GM19193 (cell line): ENCODE results near the gene EGFR.

Experiments
- POLR2A ChIP-seq: IDR thresholded peaks from 4 replicates; pipeline ENCODE4 v1.6.1; 2011; ENCODE audit not compliant: insufficient read depth, insufficient read length; ENCODE audit errors: extremely low read depth

Gene EGFR

GRCh38 chr7:55202150-55202913 lies 183.5 kb downstream of the EGFR start:
- no peak for TF ChIP-seq POLR2A

DNA sequence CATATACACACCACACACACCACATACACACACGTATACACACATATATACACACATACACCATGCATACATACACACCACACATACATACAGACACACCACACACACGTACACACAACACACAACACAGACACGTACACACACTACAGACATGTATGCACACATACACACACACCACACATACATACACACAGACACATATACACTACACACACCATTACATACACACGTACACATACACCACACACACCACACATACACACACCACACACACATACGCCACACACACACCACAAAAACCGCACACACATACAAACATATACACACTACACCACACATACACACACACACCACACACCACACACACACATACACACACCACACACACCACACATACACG lies 184.5 kb downstream of the EGFR start:
- no peak for TF ChIP-seq POLR2A

DNA sequence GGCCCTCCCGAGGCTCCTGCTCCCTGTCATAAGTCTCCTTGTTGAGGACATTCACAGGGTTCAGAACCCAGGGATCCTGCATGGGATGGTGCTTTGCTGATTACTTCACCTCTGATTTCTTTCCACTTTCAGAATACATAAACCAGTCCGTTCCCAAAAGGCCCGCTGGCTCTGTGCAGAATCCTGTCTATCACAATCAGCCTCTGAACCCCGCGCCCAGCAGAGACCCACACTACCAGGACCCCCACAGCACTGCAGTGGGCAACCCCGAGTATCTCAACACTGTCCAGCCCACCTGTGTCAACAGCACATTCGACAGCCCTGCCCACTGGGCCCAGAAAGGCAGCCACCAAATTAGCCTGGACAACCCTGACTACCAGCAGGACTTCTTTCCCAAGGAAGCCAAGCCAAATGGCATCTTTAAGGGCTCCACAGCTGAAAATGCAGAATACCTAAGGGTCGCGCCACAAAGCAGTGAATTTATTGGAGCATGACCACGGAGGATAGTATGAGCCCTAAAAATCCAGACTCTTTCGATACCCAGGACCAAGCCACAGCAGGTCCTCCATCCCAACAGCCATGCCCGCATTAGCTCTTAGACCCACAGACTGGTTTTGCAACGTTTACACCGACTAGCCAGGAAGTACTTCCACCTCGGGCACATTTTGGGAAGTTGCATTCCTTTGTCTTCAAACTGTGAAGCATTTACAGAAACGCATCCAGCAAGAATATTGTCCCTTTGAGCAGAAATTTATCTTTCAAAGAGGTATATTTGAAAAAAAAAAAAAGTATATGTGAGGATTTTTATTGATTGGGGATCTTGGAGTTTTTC lies 186.5 kb downstream of the EGFR start:
- no peak for TF ChIP-seq POLR2A

DNA sequence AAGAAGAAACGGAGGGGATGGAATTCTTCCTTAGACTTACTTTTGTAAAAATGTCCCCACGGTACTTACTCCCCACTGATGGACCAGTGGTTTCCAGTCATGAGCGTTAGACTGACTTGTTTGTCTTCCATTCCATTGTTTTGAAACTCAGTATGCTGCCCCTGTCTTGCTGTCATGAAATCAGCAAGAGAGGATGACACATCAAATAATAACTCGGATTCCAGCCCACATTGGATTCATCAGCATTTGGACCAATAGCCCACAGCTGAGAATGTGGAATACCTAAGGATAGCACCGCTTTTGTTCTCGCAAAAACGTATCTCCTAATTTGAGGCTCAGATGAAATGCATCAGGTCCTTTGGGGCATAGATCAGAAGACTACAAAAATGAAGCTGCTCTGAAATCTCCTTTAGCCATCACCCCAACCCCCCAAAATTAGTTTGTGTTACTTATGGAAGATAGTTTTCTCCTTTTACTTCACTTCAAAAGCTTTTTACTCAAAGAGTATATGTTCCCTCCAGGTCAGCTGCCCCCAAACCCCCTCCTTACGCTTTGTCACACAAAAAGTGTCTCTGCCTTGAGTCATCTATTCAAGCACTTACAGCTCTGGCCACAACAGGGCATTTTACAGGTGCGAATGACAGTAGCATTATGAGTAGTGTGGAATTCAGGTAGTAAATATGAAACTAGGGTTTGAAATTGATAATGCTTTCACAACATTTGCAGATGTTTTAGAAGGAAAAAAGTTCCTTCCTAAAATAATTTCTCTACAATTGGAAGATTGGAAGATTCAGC lies 187.6 kb downstream of the EGFR start:
- no peak for TF ChIP-seq POLR2A

- TF ChIP-seq POLR2A: no peak
Observed at GRCh38 chr7:55207436-55208125, 188.8 kb downstream of the EGFR start.

- TF ChIP-seq POLR2A: no peak
Observed at GRCh38 chr7:55209366-55209765, 190.5 kb downstream of the EGFR start.

DNA sequence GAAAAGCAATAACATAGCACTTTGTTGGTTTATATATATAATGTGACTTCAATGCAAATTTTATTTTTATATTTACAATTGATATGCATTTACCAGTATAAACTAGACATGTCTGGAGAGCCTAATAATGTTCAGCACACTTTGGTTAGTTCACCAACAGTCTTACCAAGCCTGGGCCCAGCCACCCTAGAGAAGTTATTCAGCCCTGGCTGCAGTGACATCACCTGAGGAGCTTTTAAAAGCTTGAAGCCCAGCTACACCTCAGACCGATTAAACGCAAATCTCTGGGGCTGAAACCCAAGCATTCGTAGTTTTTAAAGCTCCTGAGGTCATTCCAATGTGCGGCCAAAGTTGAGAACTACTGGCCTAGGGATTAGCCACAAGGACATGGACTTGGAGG lies 191.4 kb downstream of the EGFR start:
- TF ChIP-seq POLR2A: no peak

GRCh38 chr7:55210716-55211115 lies 191.9 kb downstream of the EGFR start:
- TF ChIP-seq POLR2A: no peak

GRCh38 chr7:55211726-55212125 lies 192.9 kb downstream of the EGFR start:
- TF ChIP-seq POLR2A: no peak

DNA sequence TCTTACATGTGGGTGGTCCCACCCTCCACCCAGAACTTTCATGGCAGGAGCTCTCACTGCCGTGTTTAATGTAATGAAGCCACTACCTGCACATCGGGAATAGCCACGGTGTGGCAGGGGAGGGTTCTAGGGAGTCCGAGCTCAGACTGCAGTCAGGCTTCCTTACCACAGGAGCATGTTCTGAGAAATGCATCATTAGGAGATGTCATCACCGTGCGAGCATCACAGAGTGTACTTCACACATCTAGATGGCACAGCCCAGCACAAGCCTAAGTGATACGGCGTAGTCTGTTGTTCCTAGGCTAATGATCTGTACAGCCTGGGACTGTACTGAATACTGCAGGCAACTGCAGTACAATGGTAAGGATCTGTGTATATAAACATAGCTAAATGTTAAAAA lies 193.4 kb downstream of the EGFR start:
- TF ChIP-seq POLR2A: no peak

GRCh38 chr7:55212838-55213237 lies 194.0 kb downstream of the EGFR start:
- TF ChIP-seq POLR2A: no peak

DNA sequence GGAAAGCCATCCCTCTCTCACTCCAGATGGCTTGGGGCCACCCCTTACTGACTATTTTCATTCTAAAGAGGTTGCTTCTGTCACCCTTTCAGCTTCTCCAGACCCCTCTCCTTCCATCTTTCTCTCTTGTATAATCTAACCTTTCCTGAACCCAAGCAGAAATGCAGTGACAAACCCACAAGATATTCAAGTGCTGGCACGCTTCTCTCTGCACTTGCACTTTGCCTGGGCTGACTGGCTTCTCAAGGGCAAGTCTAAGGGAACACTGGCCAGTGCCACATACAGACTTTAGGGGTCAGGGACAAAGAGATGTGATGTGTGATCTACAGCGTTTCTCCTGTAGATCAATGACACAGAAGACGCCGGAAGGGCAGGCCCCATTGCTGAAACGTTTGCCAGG lies 195.9 kb downstream of the EGFR start:
- no peak for TF ChIP-seq POLR2A

DNA sequence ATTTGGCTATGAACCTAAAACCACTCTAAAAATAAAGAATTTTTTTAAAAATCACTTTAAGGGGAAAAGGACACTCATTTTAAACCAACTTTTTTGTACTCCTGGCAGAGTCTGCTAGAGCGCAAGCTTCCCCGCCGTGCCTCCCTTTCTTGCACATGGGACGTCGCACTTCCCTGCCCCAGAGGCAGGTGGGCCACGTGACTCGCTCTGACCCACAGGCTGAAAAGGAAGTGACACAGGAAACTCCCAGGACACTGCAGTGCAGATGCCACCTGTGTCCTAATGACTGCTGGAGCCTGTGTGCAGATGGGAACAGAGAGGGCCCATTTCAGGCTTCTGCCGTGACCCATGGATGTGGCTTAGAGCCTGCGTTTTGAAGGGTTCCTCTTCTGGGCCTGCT lies 204.2 kb downstream of the EGFR start:
- no peak for TF ChIP-seq POLR2A

DNA sequence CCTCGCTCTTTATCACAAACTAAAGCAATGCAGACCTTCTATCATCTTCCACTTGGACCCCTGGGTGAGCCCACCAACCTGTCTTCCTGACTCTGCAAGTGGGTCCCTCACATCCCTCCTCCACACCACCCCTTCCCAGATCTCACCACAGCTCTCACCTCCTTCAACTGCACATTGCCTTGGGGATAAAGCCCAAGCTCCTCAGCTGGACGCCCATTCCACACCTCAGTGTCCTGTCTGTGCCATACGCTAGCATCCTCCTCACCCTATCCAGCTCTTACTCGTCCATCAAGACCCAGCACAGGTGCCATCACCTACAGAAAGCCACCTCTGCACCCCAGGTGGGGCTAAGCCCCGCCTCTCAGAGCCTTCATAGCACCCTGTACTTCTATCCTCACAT lies 205.3 kb downstream of the EGFR start:
- no peak for TF ChIP-seq POLR2A

- no peak for TF ChIP-seq POLR2A
Observed at GRCh38 chr7:55224810-55225209, 206.0 kb downstream of the EGFR start.
